GM21786 (cell line): ENCODE measurements around the gene STX7.

Experiments
- ATAC-seq: cut with Tn5 transposase; IDR thresholded peaks from one replicate; pipeline ENCODE4 v1.9.1; 2021; ENCODE audit not compliant: unreplicated experiment

STX7 gene

DNA sequence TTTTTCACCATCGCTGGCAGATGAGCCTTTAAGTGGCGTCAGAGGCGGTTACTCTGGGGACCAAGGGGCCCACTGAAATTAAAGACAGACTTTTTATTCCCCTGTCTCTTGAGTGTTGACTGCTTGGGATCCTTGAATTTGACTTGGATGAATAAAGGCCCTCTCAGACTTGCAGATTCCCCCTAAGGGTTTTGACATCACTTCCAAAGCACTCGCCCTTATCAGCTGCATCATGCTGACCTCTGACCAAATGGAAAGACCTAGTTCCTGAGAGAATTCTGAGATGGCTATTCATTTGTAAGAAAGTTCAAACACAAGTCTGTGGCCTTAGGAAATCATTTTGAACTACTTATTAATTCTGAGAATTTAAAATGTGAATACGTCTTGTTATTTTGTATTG lies 98.2 kb downstream of the STX7 start:
- no peak for ATAC-seq

DNA sequence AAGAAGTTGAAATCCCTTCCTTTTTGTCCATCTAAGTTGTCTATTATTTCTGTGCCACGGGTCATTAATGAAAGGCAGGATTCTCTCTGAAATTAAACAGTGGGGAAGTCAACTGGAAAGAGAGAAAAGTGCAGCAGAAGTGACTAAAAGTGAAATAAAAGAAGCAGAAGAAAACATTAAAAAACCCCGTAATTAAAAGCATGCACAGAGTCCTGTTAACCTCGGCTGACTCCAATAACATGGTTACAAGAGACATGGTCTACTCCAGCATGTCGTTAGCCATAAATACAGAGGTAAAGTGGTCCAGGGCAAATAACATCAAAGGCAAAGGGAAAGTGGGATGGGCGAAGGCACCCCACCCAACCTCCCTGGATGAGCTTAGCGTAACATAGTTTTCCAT lies 98.6 kb downstream of the STX7 start:
- ATAC-seq, result no peak

DNA sequence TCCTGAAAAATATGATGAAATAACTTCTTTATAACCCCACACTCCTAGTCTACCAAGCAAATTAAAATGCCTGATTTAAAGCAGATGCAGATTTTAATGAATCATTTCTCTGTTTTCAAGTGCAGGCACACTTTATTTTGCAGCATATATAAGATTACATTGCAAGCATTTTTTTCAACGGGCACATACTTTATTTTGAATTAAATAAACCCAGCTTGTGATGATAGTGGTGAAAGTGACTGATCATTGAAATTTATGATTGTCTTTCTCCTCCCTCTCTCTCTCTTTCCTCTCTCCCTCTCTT lies 99.5 kb downstream of the STX7 start:
- no peak for ATAC-seq

DNA sequence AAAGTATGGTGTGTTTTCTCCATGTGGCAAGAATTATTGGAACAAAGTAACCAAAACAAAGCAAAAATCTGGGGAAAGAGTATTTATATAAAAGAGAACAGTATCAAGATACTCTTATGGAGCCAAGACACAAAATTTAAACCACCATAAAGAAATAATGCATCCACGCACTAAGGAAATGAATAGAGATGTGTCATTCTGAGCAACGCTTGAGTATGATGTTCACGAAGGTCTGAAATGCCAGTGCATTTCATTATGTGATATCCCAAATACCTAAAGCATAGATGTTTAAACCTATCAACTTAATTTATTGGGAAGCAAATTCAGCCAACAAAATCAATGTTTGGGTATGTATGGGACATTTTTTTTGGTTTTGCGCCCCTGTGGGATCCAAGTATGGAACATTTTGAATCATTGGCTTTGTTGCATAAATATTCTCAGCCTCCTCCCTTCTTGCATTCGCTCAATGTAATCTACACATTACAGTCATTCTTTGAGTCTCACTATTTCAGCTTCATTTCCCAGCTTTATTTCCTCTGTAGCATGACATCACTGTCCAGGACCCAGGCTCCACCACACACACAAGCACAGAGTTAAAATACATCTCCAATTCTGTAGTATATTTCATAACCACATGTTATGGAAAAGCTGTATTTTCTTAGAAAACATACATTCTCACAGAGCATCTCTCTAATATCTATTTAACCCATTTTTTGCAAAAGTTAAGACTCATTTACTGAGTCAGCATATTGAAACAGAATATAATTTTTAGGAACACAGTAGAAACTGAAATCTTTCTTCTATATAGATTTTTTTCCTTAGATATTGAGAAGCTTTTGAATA lies 100.0 kb downstream of the STX7 start:
- no peak for ATAC-seq

DNA sequence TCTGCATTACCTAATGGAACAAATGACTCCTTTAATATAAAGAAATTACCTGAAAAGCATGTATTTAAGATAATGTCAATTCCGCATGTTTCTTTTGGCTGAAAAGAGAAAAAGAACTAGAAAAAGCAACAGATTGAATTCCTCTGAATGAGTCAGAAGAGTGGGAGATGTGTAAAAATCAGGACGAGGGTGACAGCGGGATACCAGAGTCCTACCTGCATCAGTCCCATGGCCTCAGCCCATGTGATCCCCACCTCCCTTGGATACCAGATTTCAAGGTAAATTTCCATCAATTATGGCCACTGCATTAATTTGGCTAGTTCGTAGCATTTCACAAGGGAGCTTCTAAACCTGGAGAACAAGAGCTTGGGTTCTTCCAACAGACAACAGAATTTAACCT lies 101.6 kb downstream of the STX7 start:
- ATAC-seq, result no peak

DNA sequence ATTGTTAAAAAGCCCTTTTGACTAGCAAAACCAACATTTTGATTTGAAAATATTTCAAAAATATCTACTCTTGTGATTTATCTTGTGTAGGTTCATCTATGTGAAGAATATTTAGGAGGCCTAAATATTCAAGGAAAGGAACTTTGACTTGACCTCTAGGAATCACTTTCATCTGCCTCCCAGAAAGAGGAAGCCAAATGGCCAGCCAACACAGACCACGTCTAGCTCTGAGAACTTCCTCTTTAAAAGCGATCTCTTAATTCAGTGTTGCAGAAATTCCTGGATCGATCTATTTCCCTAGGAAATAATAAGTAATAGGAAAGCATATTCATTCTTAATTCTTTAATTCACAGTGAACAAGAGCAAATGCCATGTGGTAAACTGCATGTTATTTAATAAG lies 102.1 kb downstream of the STX7 start:
- ATAC-seq, result no peak

DNA sequence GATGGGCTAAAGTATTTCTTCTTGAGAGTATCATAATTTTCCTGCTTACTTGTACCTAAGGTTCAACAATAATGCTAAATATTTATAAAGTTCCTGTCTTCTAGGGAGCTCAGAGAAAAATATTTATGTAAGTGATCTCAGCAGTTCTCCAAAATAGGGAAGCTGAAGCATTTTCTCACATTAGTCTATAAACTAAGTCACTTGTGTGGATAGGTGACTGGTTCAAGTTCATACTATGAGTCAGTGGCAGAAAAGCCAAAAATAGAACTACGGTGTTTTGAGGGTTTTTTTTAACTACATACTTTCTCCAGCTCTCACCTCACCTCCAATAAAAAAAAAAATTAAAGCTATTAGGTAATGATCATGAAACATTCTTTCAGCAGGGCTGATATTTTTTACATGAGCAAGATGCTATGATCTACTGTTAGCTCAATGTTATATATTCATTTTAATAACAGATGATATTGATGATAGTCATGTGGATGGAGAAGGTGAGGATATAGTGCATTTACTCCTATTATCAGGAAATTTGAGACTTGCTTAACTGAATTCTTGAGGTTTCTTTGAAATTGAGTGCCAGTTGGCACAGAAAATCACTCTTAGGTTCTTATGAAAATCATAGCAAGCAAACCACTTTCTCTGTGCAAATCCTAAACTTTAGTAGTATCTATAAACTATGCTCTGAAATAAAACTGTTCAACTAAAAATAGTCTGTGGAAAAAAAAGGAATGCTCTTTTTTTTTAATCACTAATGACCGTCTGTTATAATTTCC lies 107.6 kb downstream of the STX7 start:
- peak; percentile 72 for ATAC-seq

DNA sequence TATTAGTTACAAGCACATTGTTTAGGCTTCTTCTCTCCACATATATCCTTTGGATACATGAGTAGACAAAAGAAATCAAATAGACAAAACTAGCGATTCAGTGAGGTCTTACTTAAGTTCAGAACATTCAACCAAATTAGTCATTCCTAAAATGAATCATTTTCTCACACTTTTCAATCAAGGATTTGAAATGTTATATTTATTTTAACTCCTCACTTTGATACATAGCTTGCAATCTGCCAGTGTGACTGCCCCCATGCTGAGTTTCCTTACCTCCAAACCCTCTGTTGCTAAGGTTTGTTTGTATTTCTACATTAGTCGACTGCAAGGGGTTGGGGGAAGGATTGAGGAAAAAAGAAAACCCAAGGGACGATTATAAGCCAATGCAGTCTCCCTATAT lies 108.2 kb downstream of the STX7 start:
- ATAC-seq, result peak; percentile 6

DNA sequence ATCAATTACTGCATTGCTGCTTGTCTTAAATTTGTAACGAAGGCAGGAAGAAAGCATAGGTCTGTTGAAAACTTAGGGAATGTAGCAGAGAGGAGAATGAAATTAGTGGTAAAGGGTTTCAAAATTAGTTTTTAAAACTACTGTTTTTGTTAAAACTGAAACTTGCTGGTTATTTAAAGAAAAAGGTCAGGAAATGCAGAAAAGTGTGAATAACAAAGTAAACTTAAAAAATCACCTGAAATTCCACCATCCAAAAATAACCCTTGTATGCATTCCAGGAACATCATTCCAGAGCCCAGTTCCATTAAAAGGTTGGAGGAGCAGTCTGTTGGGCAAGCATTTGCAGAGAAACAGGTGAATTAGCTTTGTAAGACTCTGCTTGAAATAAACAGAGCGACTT lies 108.6 kb downstream of the STX7 start:
- no peak for ATAC-seq

DNA sequence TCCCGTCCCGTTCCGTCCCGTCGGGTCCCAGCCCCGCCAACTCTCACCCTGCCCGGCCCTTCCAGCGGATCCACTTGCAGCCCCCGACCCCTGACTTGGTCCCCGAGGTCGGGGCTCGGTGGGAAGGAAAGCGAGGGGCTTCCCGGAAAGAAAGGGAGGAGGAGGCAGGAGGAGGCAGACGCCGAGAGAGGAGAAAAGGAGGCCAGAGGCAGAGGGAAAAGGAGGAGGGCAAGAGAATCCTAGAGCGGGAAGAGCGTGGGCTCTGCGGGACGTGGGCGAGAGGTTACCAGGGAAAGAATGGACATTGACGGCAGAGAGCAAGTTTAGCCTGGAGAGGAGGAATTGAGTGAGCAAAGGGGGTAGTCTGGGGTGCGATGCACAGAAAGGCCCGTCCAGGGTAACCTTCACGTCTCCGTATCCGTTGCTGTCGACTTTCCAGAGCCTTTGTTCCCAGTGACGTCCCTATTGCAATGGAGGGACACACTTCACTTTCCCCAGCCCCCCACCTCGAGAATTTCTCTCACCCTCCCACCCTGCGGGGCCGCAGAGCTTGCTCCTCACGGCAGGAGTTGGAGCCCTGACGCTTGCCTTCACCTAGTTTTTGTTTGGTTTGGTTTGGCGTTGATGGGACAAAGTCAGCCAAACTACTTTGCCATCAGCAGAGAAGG lies 111.2 kb downstream of the STX7 start:
- no peak for ATAC-seq

DNA sequence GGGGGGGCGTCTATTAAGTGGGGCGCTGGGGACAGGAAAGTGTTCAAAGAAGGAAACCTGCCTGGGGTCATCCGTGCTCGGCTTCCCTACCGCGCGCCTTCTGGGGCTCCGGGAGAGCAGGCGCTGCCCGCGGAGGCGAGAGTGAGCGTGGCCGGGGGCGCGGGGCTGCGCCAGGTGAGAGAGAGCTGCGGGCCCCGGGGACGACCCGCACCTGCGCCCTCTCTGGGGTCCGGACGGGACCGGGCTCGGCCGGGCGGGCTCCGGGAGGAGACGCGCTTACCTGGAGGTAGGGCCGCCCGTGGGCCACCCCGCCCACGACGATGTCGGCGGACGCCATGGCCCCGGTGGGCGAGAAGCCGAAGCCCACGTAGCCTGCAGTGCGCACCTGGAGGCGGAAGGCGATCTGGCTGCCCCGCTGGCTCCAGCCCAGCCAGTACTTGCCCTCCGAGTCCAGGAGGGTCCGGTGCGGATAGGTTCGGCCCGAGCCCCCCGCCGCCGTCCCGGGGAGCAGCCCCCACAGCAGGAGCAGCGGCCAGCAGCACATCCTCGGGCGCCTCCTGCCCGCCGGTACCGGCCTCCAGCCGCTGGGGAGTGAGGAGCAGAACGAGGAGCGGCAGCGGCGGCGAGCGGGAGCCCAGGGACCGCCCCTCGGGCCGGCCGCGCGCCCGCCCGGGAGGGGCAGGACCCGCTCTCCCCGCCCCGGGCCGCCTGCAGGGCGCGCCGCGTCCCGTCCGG lies 111.9 kb downstream of the STX7 start, which contains the start of gene MOXD1:
MOXD1 (minus strand) TSS at position 593 of the 735 bp plus-strand sequence; CDS start at position 544, 49 bp downstream.
- no peak for ATAC-seq

DNA sequence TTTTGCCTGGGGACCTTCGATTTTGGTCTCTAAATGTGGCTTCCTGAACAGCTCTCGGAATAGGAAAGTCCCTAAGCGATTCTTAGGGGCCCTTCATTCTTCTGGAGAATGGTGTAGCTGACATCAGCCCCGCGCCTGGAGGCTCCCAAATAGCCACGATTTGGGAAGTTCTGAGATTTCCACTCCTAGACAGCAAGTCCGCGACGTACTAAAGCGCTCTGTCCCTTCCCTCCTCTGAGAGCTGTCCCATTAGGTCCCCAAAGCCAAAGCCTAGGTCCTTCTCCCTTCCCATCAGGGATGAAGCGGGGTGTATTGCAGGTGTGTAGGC lies 112.4 kb downstream of the STX7 start:
- ATAC-seq, result no peak

DNA sequence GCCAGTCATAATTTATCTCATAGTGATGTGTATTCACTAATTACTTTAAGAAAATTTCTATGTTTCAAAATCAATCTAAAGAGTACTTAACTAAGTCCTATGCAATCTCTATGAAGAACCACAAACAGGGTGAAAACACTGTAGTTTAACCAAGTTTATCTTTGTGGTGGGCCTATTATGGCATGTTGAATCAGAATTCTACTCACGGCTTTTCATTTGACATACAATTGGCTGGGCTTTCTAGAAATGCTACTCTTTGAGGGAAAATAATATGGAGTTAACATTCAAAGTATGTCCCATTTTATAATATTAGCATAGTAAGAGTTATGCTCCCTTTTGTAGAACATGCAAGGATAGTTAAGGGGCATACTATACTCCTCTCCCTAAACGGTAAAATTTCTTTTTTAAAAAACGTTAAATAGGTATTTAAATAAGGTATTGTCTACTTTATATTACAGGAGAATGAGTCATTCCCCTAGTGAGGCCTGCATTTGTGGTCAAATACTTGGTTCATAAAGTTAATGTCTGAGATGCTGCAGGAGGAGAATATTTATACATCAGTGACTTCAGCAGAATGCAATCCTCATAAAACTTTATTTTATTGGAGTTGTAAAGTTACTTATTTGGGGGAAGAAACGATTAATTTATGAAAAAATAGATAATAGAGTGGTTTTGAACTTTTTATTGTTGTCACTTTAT lies 113.4 kb downstream of the STX7 start:
- no peak for ATAC-seq
